GM19463 (cell line): ENCODE measurements around the gene MAGI1.
A peak's percentile ranks its signal among the peaks of the same experiment; 100 is the strongest.

Source experiments
- ATAC-seq: cut with Tn5 transposase; IDR thresholded peaks from one replicate; pipeline ENCODE4 v1.9.1; 2021; ENCODE audit warnings: mild to moderate bottlenecking, moderate library complexity; ENCODE audit not compliant: unreplicated experiment

The MAGI1 gene

DNA sequence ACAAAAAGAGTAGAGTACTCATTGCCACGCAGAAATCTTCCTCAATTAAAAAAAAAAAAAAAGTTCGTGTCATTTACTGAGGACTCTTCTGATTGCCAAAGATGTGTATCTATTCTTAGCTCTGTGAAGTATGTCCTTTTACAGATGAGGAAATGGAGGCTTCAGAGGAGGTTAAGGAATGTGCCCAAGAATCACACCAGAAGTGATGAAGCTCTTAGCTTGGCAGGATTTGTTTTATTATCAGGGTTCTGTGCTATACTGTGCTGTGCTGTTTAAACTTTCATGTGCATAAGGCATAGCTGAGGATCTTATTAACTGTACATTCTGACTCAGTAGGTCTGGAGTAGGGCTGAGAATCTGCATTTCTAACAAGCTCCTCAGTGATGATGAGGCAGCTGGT is 685.8 kb downstream of the MAGI1 start:
- no peak for ATAC-seq

DNA sequence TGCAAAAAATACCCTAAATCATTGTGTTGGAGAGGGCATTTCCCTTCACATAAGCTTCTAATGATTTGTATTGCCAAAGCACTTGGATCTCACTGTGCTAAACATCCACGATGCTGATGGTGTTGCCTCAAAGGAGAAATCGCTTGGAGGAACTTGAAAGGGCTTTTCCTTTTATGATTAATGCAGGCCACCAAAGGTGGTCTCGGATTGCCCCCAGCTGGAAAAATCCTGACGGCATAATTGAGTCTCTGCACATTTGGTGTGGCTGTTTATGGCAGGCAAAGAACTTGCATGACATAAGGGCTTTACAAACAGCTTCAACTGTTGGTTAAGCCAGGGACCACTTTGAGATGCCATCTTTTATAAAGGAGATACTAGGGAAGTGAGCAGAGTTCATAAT is 687.0 kb downstream of the MAGI1 start:
- no peak for ATAC-seq

DNA sequence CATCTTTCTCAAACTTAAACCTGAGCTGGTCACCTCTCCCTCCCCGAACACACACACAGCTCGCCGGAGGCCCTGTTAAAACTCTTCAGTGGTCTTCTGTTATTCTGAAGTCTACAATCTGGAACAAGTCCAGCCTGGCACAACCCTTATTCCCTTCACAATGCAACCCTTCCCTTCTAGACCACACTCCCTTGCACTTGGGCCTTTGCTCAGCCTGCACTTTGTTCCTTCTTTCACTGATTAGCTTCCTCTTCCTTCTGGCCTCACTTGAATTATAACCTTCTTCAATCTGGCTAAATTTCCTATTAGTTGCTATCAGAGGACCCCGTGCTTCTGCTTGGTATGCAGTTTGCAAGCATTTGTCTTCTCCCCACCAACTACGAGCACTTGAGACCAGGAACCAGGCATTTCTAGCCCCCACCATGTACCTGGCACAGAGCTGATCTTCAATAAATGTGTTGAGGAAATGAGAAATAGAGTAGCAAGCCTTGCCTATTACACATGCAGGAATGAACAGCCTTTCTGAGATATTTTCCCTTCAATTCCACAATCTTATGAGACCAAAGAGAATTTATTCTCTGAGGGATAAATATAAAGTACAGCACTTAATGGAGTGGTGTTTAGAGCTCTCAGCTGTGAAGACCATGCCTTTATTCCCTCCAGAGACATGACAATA is 687.8 kb downstream of the MAGI1 start:
- ATAC-seq: no peak

DNA sequence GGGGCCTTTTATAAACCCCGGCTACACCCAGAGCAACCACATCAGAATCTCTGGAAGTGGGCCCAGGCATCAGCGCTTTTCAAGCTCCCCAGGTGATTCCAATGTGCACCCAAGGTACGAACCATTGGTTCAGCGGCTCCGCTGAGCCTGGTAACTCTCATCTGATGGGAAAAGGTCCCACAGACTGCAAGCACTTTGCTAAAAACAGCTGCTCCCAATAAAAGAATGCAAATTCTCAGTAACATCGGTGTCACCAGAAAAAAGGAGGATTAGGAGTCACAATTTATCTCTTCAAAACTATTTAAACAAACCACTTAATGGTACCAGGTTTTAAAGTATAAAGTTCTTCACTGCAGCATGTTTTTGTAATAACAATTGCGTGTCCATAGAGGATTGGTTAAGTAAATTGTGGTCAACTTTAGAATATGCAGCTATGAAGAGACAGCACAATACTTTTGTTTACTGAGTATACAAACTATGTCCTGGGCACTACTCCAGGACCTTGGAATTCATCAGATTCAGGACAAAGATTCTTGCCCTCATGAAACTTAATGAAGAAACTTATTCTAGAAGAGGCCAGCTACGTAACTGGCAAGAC is 690.2 kb downstream of the MAGI1 start:
- ATAC-seq: no peak

DNA sequence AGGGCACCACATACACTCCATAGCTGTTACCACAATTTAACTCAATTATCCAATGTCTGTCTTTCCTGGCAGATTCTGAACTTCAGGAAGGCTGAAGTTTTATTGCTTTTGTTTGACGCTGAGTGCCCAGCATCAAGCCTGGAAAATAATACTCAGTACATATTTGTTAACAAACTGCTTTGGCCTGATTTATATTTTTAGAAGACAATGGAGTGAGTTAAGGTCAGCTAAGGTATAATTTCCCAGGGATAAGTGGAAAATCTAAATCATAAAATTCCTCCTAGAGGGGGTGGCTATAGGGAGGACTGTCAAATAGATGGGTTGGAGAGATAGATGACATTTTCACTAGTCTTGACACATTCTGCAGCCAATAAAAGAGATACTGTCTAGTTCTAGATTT is 691.6 kb downstream of the MAGI1 start:
- ATAC-seq: no peak

DNA sequence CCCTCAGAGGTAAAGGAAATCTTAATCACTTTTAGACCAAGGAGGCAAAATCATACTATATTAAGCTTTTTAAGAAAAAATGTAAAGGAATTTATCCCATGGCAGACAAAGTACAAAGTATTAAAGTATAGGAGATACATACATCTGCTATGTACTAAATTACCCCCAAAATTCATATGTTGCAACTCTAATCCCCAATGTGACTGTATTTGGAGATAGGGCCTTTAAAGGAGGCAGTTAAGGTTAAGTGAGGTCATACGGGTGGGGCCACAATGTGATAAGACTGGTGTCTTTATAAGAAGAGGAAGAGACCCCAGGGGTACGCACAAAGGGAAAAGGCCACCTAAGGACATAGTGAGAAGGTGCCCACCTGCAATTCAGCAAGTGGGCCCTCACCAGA is 693.9 kb downstream of the MAGI1 start:
- ATAC-seq: no peak

DNA sequence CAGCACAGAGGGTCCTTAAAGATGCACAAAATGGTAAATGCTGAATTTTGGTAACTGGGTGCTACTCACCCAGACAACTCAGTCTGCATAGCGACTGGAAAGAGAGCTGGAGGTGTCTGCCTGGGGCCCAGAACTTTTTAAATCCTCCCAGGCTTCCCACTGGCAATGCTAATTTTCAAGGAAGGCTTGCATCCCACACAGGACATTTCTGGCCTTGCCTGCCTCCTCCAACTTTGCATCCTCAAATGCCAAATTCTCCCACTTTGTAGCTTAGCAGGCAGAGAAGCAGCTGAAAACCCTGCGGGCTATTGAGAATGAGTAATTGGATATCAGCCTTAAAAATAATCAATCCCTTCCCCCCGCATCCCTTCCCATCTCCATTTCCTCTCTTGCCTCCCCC is 694.3 kb downstream of the MAGI1 start:
- ATAC-seq: no peak

DNA sequence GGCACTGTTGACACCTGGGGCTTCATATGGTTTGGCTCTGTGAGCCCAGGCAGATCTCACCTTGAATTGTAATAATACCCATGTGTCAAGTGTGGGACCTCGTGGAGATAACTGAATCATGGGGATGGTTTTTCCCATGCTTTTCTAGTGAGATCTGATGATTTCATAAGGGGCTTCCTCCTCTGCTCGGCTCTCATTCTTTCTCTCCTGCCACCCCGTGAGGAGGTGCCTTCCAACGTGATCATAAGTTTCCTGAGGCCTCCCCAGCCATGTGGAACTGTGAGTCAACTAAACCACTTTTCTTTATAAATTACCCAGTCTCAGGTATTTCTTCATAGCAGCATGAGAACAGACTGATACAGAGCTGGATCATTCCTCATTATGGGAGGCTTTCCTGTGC is 695.0 kb downstream of the MAGI1 start:
- ATAC-seq: no peak

DNA sequence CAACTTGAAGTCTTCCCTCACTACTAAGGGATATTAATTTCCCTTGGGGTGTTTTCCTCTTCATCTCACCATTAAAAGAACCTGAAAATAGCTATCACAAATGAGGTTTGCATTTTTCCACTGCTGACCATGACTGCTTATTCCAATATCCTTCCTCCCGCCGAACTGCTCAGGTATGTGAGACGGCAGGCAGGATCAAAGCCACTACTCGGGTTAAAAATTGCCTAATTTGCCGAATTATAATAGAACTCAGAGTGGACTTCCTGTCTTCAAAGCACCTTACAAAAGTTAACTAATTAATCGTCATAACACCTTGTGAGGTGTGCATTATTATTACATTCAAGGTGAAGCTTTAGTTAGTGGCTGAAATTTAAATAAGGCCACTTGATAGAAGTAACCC is 695.7 kb downstream of the MAGI1 start:
- ATAC-seq: no peak

DNA sequence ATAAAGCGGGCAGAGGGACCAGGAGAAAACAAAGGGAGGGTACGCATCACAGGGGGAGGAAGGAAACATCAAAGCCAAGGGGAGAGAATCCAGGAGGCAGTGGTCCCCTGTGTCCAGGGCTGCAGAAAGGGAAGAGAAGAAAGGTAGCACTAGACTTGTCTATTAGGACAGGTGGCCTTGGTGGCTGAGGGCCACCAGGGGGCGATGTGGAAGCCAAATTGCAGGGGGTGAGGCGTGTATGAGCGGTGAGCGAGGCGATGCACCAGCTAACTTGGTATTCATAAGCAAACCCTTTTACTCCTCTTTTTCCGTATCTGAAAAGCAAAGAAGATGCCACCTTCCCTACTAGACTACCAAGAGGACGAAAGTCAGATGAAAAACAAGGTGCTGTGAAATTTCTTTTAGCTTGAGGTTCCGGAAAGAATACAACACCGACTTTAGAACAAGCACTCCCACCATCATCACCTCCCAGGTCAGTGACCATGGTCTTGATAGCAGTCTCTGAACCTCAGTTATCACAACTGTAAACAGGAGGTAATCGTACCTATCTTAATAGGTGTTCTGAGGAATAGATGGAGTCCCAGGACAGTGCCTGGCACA is 696.5 kb downstream of the MAGI1 start:
- ATAC-seq: peak; percentile 86

DNA sequence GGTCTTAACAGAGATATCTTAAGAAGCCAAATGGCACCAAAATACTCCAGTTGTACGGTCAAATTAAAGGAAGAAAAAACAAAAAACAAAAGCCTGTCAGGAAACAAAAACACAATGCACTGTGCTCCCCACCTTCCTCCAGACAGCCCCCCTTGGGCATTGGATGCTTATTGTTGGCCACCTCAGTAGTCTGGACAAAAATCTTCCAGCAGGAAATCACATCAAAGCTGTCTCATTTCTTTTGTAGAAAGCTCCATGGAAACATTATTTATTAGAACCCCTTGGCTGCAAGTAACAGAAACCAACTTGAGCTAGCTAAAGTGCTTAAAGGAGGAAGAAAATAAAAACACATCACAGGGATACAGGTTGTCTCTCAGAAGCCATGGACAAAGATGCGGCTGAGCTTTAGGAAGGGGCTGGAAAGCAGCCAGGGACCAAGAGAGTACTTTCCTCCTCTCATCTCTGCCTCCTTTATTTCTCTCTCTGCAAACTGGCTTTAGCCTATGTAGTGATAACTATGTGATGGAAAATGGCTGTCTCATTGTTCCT is 699.5 kb downstream of the MAGI1 start:
- ATAC-seq: no peak

DNA sequence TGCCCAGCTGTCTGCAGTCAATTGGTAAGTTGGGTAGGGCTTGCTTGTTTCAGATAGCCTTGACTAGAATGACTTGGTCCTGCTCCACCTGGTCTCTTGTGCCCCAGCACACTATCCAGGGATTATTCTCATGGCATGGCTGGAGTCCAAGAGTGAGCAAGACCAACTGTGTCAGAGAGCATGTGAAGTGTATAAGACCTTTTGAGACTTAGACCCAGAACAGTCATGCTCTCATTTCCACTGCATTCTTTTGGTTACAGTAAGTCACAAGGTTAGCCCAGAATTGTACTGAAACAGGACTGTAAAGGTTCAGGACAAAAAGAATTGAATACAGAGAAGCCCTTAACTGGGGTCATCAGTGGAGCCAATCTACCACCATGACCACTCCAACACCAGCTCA is 700.1 kb downstream of the MAGI1 start:
- ATAC-seq: no peak

DNA sequence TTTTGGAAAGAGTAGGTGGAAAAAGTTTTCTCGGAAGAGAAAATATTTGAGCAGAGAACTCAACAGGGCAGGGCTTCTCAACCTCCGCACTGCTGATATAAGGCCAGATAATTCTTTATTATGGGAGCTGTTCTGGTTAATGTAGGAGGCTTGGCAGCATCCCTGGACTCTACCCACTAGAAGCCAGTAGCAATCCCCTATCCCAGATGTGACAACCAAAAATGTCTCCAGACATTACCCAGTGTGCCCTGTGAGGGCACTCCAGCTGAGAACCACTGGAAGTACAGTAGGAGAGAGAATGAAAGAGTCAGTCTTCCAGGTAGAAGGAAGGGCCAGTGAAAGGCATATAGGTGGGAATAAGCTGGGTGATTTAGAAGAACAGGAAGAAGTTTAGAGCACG is 703.1 kb downstream of the MAGI1 start:
- no peak for ATAC-seq

DNA sequence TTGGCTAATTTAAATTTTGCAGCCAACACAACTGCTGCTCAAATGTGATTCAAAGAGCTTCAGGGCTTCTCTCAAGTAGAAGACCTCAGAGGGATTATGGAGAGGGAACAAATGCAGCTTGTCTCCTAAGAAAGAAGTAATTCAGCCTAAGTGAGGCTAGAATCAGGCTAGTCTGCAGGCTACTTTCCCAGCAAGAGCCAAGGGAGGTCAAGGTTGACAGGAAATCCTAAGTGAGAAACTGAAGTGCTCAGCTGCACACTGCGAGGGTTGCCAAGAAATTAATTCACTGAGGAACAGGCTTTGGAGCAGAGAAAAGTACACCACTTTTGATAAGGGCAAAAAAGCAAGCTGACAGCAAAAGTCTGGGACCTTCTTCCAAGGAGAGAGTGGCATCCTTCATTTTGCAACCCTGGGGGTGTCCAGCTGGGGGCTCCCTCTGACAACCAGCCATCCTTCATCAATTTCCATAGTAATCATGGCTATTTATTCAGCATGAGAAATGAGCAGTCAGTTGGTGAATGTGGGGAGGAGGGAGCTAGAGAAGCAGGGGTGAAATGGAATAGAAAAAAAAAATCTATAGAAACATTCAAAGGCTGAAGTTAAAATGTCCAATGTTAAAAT is 704.6 kb downstream of the MAGI1 start:
- ATAC-seq: no peak

DNA sequence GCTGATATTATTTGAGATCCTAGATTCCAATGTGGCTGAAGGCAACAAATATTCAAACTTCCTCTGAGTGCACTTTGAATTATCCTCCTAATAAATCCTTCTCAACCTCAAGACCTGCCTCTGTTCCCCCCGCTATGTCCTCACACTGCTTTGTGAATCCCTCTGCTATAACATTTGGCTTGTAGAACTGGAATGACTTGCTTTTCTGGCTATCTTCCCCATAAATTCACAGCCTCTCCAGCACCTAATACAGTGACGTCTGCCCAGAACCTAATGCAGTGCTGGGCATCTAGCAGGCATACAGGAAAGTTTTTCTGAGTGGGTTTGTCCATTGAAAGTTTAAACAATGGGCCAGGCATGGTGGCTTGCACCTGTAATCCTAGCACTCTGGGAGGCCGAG is 707.0 kb downstream of the MAGI1 start:
- ATAC-seq: no peak

DNA sequence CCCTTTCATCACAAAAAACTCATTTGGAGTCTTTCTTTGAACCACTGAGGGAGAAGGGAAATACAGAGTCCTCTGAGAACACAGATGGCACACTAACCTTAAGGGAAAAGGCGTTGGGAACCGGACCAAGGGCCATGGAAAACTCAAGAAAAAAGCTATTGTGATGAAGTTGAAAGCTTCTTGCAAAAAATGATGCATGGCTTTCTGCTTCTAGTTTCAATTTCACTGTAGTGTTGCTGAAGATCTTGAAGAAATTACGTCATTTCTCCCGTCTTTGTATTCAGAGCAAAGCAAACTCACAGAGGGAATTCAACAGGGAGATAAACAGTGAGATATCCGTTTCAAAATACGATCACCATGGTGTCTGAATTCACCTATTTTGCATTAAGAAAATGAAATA is 708.6 kb downstream of the MAGI1 start:
- ATAC-seq: no peak

DNA sequence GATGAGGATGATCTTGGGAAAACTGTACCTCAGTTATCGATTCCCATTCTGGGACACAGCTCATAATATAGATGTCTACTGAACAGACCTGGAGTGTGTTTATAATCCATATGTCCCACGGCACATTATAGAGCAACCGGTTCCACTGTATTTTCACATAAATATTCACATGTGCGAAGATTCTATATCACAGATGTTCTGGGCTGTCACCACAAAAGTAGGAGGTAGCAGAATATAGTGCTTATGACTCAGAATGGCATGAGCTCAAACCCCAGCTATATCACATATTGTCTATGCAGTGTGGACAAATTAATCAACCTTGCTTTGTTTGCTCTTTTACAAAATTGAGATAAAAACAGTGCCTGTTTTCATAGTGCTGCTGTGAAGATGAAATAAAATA is 710.6 kb downstream of the MAGI1 start:
- no peak for ATAC-seq

DNA sequence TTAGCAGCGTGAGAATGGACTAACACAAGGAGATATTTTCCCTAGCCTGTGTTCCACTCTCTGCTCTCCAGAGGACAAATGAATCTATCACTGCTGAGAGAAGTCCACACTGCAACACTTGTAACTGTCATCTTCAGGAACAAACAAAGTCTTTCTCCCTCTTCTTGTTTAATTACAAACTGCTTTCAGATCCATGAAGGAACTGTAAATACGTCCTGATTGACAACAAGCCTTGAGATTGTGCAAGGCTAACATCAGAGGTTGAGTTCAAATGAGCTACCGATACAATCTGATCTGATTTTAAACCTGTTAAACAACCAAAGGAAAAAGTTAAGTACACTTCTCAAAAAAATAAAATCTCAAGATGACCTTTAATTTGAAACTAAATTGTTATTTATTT is 712.1 kb downstream of the MAGI1 start:
- no peak for ATAC-seq

DNA sequence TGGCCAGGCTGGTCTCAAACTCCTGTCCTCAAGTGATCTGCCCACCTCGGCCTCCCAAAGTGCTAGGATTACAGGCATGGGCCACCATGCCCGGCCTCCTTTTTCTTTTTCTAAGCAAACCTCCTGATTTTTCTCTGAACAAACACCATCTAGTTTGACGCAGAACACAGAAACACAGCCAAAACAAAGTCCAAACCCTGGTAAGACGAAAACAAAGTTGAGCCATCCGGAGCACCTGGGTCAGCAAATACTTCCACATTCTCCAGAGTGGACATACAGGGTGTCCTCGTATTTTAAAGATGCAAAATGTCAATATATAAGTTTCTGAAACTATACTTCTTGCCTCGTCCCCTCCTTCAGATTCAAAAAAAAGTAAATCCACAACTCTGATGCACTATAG is 715.8 kb downstream of the MAGI1 start:
- no peak for ATAC-seq

DNA sequence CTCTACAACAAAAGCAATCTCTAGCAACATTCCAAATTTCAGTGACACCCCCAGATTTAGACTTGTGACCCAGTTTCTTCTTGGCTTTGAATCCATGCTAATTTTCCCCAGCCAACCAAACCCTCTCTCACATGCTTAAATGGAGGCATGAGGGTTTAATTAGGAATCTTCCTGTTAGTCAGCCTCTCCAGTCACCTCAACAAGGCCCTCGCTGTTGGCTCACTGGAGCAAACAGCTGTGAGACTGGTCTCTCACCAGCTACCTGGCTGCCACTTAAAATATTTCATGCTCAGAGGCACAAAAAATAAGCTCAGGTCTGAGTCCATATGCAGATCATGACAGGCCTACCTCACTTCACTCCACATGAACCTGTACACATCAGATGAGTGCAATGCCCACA is 720.5 kb downstream of the MAGI1 start:
- no peak for ATAC-seq

DNA sequence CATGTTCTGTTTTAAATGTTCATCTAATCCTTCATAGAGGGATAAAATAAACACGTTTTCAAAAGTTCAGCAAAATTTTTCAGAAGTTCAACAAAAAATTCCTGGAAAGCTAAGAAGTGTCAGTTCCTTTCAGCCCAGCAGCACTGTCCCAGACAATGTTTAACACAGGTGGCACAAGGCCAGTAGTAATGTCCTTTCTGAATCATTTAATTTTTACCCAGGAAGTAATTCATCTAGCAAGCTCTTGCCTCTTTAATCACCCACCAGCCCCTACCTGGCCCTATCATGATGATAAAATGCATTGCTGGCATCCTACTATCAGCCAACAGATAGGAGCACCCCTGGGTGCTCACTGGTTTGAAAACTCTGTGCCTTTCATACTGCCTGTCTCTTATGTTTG is 723.8 kb downstream of the MAGI1 start:
- ATAC-seq: no peak

DNA sequence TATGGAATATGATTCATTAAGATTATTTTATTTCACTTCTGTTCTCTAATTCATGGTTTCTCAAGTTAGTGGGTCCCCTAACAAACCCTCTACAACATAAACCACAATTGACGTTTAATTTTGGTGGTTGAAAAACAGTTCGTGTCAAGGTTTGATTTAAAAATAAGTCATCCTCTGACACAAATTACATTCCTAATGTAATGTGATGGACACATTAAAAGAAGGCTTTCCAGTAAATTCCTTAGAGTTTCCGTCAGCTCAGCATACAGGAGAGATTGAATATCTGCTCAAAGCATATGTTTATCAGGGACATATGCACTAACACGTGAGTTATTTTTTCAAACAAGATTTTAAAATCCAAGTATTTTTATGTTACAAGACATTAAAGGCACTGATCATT is 724.4 kb downstream of the MAGI1 start:
- no peak for ATAC-seq
